HepG2 (cell line): Measurements from ENCODE around the gene DPYD. TPM values are rescaled to one million over a fixed set of nuclear protein-coding genes. Genes with fewer than 3 reads are reported as not detected.

Experiments used
- PHF5A ChIP-seq: IDR thresholded peaks from one replicate; pipeline ENCODE4 v1.6.1; 2018; ENCODE audit warnings: low read depth, missing genetic modification reagents; ENCODE audit not compliant: unreplicated experiment
- RBFOX2 ChIP-seq: fragments of 200-400 bp; formaldehyde crosslinking; IDR thresholded peaks from 2 replicates; pipeline ENCODE4 v1.6.1; 2017; ENCODE audit warnings: low read depth, mild to moderate bottlenecking, low read length
- SALL1 ChIP-seq: sonication (generic); formaldehyde crosslinking; IDR thresholded peaks from 2 replicates; pipeline ENCODE4 v1.8.0; 2022; ENCODE audit warnings: mild to moderate bottlenecking, missing genetic modification reagents
- ZNF382 ChIP-seq: sonication (generic); formaldehyde crosslinking; IDR thresholded peaks from 2 replicates; pipeline ENCODE4 v1.5.0; 2020; ENCODE audit warnings: missing genetic modification reagents, mild to moderate bottlenecking, borderline replicate concordance
- polyA plus RNA-seq, 8 experiments: library from polyadenylated mRNA; depleted of rRNA in 3 of 8; stranded (reverse) in 7 of 8; unstranded in 1 of 8; fragments of >200 nt; fragmentation: Illumina TruSeq in 4 of 8; extraction: Trizol in 4 of 8; gene quantifications; 2 replicates each; pipeline versions ENCODE4 v1.2.1 to v1.2.3, GENCODE V29; 2011 to 2016; ENCODE audit warnings: low read depth in 4 of 8, missing spikeins in 1 of 8, mixed read lengths in 1 of 8; ENCODE audit not compliant: insufficient read depth in 1 of 8
- total RNA-seq, 5 experiments: library from RNA; depleted of rRNA; stranded (reverse); fragments of >200 nt; fragmentation: Illumina TruSeq; extraction: Trizol; gene quantifications; 2 replicates each; pipeline ENCODE4 v1.2.3, GENCODE V29; 2016; ENCODE audit warnings: low read depth in 1 of 5
- TF ChIP-seq, protein P1 (sequence below): sonication (generic); formaldehyde crosslinking; IDR thresholded peaks from 2 replicates; pipeline ENCODE4 v1.5.0; 2020; ENCODE audit warnings: mild to moderate bottlenecking, missing genetic modification reagents, borderline replicate concordance

Gene DPYD
- total and polyA plus RNA-seq, 2 of the 13 experiments (the other 11 are each of a cell fraction or from before 2014, with no cell fraction given): 1.3 to 3.4 TPM

DNA sequence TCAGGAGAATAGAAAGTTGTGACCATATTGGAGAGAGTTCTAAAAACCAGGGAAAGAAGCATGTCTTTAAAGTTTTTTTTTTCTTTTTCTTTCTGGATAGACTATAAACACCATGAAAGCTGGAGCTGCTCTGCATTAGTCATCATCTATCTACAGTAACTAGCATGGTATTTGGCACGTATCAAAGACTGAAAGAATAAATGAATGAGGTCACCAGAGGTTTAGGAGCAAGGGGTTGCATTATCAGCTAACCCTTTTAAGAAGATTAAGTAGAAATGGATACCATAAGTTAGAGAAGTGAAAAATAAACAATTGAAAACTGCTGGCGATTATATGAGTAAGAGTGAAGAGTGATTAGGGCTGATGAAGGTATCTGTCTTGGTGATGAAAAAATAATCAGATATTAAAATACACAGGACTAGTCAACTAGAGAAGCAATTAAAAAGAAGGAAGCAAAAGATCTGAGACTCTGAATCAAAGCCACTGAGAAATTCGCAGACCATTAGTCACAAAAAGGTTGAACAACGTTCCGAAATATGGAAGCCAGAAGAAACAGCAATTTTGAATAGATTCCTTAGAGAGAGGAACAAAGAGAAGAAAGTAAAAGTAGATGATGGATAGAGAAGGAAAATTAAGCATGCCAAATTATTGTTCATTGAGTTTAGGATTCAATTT, 536.4 kb downstream of the DPYD start (continued):
- TF ChIP-seq, protein P1, sequence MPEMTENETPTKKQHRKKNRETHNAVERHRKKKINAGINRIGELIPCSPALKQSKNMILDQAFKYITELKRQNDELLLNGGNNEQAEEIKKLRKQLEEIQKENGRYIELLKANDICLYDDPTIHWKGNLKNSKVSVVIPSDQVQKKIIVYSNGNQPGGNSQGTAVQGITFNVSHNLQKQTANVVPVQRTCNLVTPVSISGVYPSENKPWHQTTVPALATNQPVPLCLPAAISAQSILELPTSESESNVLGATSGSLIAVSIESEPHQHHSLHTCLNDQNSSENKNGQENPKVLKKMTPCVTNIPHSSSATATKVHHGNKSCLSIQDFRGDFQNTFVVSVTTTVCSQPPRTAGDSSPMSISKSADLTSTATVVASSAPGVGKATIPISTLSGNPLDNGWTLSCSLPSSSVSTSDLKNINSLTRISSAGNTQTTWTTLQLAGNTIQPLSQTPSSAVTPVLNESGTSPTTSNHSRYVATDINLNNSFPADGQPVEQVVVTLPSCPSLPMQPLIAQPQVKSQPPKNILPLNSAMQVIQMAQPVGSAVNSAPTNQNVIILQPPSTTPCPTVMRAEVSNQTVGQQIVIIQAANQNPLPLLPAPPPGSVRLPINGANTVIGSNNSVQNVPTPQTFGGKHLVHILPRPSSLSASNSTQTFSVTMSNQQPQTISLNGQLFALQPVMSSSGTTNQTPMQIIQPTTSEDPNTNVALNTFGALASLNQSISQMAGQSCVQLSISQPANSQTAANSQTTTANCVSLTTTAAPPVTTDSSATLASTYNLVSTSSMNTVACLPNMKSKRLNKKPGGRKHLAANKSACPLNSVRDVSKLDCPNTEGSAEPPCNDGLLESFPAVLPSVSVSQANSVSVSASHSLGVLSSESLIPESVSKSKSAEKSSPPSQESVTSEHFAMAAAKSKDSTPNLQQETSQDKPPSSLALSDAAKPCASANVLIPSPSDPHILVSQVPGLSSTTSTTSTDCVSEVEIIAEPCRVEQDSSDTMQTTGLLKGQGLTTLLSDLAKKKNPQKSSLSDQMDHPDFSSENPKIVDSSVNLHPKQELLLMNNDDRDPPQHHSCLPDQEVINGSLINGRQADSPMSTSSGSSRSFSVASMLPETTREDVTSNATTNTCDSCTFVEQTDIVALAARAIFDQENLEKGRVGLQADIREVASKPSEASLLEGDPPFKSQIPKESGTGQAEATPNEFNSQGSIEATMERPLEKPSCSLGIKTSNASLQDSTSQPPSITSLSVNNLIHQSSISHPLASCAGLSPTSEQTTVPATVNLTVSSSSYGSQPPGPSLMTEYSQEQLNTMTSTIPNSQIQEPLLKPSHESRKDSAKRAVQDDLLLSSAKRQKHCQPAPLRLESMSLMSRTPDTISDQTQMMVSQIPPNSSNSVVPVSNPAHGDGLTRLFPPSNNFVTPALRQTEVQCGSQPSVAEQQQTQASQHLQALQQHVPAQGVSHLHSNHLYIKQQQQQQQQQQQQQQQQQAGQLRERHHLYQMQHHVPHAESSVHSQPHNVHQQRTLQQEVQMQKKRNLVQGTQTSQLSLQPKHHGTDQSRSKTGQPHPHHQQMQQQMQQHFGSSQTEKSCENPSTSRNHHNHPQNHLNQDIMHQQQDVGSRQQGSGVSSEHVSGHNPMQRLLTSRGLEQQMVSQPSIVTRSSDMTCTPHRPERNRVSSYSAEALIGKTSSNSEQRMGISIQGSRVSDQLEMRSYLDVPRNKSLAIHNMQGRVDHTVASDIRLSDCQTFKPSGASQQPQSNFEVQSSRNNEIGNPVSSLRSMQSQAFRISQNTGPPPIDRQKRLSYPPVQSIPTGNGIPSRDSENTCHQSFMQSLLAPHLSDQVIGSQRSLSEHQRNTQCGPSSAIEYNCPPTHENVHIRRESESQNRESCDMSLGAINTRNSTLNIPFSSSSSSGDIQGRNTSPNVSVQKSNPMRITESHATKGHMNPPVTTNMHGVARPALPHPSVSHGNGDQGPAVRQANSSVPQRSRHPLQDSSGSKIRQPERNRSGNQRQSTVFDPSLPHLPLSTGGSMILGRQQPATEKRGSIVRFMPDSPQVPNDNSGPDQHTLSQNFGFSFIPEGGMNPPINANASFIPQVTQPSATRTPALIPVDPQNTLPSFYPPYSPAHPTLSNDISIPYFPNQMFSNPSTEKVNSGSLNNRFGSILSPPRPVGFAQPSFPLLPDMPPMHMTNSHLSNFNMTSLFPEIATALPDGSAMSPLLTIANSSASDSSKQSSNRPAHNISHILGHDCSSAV (CRISPR knock-in tag): no peak
- TF ChIP-seq ZNF382 (CRISPR knock-in tag) (no peak), RBFOX2 (no peak), SALL1 (CRISPR knock-in tag) (no peak), PHF5A (CRISPR knock-in tag) (no peak)
- TF ChIP-seq, all 625 proteins: peak for 0
